Measurements from ENCODE around the gene CAMTA1.

DNA sequence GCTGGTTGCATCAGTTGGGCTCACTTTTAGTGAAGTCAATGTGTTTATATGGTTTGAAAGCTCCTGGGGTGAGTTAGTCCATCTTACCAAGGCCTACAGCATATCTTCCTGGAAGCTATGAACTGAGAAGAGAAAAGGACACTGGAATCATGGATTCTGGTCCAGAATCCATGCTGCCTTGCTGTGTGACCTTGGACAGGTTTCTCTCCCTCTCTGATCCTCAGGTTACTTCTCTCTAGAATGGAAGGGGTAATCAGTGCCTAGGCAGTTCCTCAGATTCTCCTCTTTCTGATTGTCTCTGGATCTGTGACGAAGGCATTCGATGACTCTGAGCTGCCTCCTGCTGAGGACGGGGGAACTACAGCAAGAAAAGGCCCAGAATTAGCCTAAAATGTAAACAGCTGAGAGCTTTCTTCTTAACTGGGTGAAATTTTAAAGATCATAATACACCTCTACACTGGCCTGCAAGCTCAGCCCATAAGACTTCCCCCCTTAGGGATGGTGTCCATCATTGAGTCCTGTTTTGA, 560.9 kb downstream of the CAMTA1 start:
- TF ChIP-seq LEF1 (IDR thresholded peaks at IDR 0.05; ENCODE audit: borderline replicate concordance): no peak
- TF ChIP-seq FOXA1 (IDR thresholded peaks at IDR 0.05): no peak
